Tibial artery (tissue), 4 donors: Measurements from ENCODE around the gene RNF5.

Experiments
- DNase-seq, 2 donors: peaks; one replicate each; pipeline ENCODE4 v3.0.0-alpha.2; 2019
- H3K27ac ChIP-seq, 2 donors: fragments of 200-600 bp; sonication (generic) in 1 of 2; 1 replicate in 1 of 2; 2 replicates in 1 of 2; pipeline ENCODE4 v1.5.1; 2018 to 2019; ENCODE audit warnings: mild to moderate bottlenecking in 1 of 2
- H3K27me3 ChIP-seq, 2 donors: fragments of 200-600 bp; sonication (generic) in 1 of 2; one replicate each; pipeline versions ENCODE4 v1.5.1 to v1.6.0; 2016 to 2019
- H3K36me3 ChIP-seq, 3 donors: fragments of 200-600 bp; sonication (generic) in 2 of 3; one replicate each; pipeline ENCODE4 v1.5.1; 2016 to 2019; ENCODE audit warnings: mild to moderate bottlenecking in 2 of 3
- H3K4me1 ChIP-seq, 4 donors: fragments of 200-600 bp; sonication (generic) in 2 of 4; 1 replicate in 3 of 4; 2 replicates in 1 of 4; pipeline ENCODE4 v1.5.1; 2016 to 2019
- H3K4me3 ChIP-seq, 2 donors: fragments of 200-600 bp; sonication (generic) in 1 of 2; 1 replicate in 1 of 2; 2 replicates in 1 of 2; pipeline ENCODE4 v1.5.1; 2018 to 2019; ENCODE audit warnings: mild to moderate bottlenecking in 2 of 2
- H3K9me3 ChIP-seq, 3 donors: fragments of 200-600 bp; sonication (generic) in 1 of 3; one replicate each; pipeline ENCODE4 v1.5.1; 2016 to 2019
- intact Hi-C: fragments of 100-400 bp; cut with DNase I; formaldehyde crosslinking; loops from one replicate; pipeline ENCODE4 v1.15.0; 2023; ENCODE audit warnings: low total_unique reads
- TF ChIP-seq, protein P1 (sequence below), 2 experiments: fragments of 200-600 bp in 1 of 2; fragments of 450-650 bp in 1 of 2; IDR thresholded peaks; one replicate each; pipeline ENCODE4 v1.5.1; 2017 to 2019; ENCODE audit warnings: antibody characterized with exemption in 2 of 2, mild to moderate bottlenecking in 1 of 2, moderate library complexity in 1 of 2

Gene RNF5

DNA sequence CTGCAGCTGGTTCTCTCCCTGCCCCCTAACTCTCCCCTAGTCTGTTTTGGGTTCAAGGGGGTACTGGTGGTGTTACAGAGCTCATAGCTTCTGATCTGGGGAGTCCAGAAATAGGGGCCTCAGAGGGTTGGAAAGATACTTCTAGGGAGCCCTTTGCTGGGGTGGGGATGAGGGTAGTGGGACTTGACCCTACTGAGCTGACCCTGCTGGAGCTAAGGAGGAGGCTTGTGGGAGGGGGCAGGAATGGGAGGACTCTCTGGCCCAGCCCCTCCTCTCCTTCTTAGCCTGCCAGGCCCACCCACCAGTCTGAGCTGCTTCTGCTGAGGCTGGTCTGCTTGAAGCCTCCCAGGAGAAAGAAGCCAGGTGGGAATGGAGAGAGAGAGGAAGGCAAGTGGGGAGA is 13.9 kb upstream of the RNF5 start, which contains the start of gene EGFL8:
TSS of gene EGFL8 (plus strand) at position 301 of the 400 bp plus-strand sequence. CDS start 1,571 bp downstream, outside the sequence.
- TF ChIP-seq, protein P1, sequence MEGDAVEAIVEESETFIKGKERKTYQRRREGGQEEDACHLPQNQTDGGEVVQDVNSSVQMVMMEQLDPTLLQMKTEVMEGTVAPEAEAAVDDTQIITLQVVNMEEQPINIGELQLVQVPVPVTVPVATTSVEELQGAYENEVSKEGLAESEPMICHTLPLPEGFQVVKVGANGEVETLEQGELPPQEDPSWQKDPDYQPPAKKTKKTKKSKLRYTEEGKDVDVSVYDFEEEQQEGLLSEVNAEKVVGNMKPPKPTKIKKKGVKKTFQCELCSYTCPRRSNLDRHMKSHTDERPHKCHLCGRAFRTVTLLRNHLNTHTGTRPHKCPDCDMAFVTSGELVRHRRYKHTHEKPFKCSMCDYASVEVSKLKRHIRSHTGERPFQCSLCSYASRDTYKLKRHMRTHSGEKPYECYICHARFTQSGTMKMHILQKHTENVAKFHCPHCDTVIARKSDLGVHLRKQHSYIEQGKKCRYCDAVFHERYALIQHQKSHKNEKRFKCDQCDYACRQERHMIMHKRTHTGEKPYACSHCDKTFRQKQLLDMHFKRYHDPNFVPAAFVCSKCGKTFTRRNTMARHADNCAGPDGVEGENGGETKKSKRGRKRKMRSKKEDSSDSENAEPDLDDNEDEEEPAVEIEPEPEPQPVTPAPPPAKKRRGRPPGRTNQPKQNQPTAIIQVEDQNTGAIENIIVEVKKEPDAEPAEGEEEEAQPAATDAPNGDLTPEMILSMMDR (IDR thresholded peaks at IDR 0.05) = no peak
- Histone ChIP-seq H3K36me3 (peaks cover 28 to 85% (median 53%) of the 10 kb centered on the region in 3 donors), H3K9me3 (no peaks in the 10 kb centered on the region), H3K4me3 (no peak within 1 kb of the TSS), H3K4me1 (no peaks in the 10 kb centered on the region), H3K27ac (peak within 1 kb of the TSS in 1 of 2 donors; percentile 19), H3K27me3 (no peaks in the 10 kb centered on the region)
- intact Hi-C loops = no loop called here
- DNase-seq = no peak

DNA sequence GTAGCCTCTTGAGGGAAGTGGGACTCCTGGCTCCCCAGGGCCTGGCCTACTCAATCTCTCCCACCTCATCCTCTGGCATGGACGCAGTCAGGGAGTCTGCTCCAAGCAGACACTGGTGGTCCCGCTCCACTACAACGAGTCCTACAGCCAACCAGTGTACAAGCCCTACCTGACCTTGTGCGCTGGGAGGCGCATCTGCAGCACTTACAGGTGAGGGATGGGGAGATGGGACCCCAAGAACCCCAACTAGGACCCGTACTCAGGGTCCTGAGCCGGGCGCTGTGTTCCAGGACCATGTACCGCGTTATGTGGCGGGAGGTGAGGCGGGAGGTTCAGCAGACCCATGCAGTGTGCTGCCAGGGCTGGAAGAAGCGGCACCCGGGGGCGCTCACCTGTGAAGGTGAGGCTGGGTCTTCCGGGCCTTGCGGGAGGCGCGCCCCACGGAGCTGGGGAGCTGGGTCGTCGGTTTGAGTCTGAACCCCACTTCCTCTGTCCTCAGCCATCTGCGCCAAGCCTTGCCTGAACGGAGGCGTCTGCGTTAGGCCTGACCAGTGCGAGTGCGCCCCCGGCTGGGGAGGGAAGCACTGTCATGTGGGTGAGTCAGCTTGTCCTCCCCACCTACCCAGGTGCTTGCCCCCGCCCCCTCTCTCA is 11.7 kb upstream of the RNF5 start:
- Histone ChIP-seq H3K4me1 (no peaks in the 10 kb centered on the region), H3K27ac (no peak overlapping the region), H3K9me3 (no peaks in the 10 kb centered on the region), H3K36me3 (peaks cover 42 to 87% (median 71%) of the 10 kb centered on the region in 3 donors), H3K27me3 (no peaks in the 10 kb centered on the region), H3K4me3 (no peak overlapping the region)
- intact Hi-C loops = no loop called here
- no peak for DNase-seq
- TF ChIP-seq, protein P1 (IDR thresholded peaks at IDR 0.05) = no peak

DNA sequence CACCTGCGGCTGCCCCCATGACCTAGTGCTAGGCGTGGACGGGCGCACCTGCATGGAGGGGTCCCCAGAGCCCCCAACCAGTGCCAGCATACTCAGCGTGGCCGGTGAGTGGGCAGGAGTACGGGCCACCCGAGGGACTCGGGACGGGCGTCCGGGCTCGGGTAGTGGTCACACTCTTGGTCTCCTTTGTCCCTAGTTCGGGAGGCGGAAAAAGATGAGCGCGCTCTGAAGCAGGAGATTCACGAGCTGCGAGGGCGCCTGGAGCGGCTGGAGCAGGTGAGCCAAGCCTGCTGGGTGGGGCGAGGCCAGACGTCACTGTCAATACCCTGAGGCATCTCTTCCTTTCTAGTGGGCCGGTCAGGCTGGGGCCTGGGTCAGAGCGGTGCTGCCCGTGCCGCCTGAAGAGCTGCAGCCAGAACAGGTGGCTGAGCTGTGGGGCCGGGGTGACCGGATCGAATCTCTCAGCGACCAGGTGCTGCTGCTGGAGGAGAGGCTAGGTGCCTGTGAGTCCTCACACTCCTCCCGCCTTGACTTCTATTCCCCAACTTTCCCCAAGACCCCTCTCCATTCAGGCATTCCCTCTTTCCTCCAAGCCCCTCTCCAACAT is 10.9 kb upstream of the RNF5 start:
- H3K4me3 ChIP-seq = no peak overlapping the region
- H3K27ac ChIP-seq = no peak overlapping the region
- TF ChIP-seq, protein P1 (IDR thresholded peaks at IDR 0.05) = no peak
- no peak for DNase-seq
- no peaks in the 10 kb centered on the region for H3K4me1 ChIP-seq
- peaks cover 42 to 80% (median 69%) of the 10 kb centered on the region in 3 donors for H3K36me3 ChIP-seq
- no peaks in the 10 kb centered on the region for H3K9me3 ChIP-seq
- intact Hi-C loops = no loop called here
- H3K27me3 ChIP-seq = no peaks in the 10 kb centered on the region

DNA sequence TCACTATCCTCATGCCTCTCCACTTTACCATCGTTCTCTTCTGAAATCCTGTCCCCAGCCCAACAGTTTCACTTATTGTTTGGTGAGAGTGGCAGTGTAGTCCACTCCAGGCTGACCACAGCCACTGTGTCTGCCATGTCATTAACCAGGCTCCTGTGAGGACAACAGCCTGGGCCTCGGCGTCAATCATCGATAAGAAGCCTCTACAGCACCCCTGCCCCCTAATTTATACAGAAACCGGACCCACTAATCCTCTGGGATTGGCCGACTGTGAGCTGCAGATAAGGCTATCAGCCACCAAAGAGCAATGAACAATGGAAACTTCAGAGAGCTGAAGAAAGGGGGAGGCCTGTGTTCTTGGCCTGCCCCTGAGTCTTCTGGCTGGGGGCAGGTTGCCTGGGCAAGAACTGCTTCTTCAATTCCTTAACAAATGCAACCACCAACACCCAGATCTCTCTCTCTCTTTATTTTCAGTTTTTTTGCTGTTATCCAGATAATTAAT is 10.4 kb upstream of the RNF5 start:
- H3K4me3 ChIP-seq = no peak overlapping the region
- intact Hi-C loops = no loop called here
- TF ChIP-seq, protein P1 (IDR thresholded peaks at IDR 0.05) = no peak
- H3K36me3 ChIP-seq = peaks cover 39 to 74% (median 64%) of the 10 kb centered on the region in 3 donors
- H3K27ac ChIP-seq = no peak overlapping the region
- H3K4me1 ChIP-seq = no peaks in the 10 kb centered on the region
- no peaks in the 10 kb centered on the region for H3K27me3 ChIP-seq
- no peaks in the 10 kb centered on the region for H3K9me3 ChIP-seq
- no peak for DNase-seq

DNA sequence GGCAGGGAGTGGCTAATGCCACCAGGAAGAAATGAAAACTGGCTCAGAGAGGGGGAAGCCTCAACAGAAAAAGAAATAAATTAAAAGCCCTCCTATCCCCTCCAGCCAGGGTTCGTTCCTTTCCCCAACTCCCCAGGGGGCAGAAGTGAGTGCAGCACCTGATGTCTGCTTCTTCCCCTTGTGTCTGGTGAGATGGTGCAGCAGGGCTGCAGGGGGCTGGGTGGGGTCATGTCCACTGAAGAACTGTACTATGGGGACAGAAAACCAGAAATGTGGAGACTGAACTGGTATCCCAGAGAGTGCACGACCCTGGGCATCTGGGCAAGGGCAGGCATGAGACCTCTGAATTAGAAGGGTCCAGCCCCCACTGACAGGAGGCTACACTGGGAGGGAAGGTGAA is 9.9 kb upstream of the RNF5 start:
- intact Hi-C loops = no loop called here
- H3K36me3 ChIP-seq = peaks cover 34 to 69% (median 62%) of the 10 kb centered on the region in 3 donors
- H3K27me3 ChIP-seq = no peaks in the 10 kb centered on the region
- H3K27ac ChIP-seq = no peak overlapping the region
- no peak overlapping the region for H3K4me3 ChIP-seq
- no peak for DNase-seq
- TF ChIP-seq, protein P1 (IDR thresholded peaks at IDR 0.05) = no peak
- no peaks in the 10 kb centered on the region for H3K9me3 ChIP-seq
- H3K4me1 ChIP-seq = peaks cover 0 to 2% (median 0%) of the 10 kb centered on the region in 4 donors
